Measurements from ENCODE around the gene SPATA33.

DNA sequence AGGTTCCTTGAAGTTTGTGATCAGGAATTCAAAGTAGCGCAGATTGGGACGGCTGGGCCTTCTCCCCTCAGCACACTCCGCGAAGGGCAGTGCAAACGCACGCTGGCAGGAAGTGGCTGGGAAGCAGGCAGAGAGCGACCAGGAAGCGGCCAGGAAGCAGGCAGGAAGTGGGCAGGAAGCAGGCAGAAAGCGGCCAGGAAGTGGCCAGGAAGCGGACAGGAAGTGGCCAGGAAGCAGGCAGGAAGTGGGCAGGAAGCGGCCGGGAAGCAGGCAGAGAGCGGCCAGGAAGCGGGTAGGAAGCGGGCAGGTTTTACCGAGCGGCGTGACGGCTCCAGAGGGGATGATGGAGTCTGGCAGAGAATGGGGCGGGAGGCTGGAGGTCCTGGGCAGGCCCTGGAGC lies 41.0 kb upstream of the SPATA33 start:
- no peak for TF ChIP-seq CTCF (IDR thresholded peaks at IDR 0.05; ENCODE audit: insufficient read depth, low read depth, low read length)
- no peak for TF ChIP-seq EZH2 (IDR thresholded peaks at IDR 0.05; ENCODE audit: insufficient read depth, low read length)

Measured in astrocyte (in vitro differentiated cells and primary cell).